Measurements from ENCODE around the gene LMBR1L.
"Not testable (repeated sequence)": the region's sequence is repeated elsewhere in the genome, so short reads cannot be mapped to it uniquely, and the experiment has no call there.

Gene LMBR1L

GRCh38 chr12:49091056-49091835 is 19.4 kb downstream of the LMBR1L start:
- Histone ChIP-seq H3K27ac (no peak overlapping the region), H3K4me3 (no peak overlapping the region)

DNA sequence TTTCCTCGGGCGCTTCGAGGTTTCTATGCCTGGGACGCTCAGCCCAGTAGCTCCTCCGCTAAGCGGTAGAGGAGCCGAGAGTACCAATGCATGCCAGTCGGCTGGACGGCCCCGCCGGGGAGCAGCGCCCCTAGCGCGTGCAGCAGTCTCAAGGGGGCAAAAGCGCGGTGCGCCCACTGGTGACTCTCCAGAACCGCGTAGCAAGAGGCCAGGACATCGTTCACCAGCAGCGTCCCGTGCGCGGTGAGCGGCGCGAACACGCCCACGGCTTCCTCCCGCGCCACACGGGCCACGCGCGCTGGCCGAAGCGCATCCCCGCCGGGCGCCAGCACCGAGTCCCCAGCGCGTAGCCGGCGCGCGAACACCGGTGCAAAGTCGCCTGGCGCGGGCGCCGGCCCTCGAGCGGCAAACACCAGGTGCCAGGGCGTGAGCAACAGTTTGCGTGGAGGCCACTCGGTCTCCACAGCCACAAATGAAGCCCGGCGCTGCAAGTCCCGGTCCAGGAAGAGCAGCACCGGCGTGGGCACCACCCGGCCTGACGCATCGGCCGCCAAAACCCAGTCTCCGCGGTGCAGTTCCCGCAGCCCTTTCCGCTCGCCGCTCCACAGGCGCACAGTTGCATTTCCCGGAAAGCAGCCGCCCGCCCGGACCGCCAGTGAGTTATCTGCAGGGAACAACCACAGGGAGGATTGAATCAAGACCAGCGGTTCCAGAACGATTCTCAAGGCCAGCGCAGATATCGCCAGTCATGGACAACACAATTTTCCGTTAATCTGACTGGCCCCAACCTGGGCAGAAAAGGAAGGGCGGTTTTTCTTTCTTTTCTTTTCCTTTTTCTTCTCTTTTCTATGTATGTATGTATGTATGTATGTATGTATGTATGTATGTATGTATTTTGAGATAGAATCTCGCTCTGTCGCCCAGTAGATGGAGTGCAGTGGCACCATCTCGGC is 20.6 kb downstream of the LMBR1L start:
- Histone ChIP-seq H3K27ac (no peak overlapping the region), H3K4me3 (peak overlapping the region; percentile 11 to 36 (median 22))

DNA sequence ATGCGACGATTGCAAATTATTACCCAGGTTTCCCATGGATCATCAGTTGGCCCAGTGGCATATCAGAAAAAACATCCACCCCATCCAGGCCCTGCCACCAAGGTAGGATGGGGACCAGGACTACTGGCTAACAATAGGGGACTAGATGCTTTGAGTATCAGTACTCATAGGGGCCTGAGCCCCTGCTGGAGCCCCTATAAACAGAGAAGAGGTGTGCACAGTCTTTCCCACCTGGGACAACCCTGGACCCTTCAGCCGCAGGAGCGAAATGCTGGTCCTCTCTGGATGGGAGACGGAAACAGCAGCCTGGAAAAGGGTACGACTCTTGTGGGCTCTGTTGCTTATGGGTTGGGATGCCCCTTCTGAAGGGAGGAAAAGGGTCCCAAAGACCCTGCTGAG is 21.7 kb downstream of the LMBR1L start:
- no peak overlapping the region for H3K4me3 ChIP-seq
- H3K27ac ChIP-seq: no peak overlapping the region

- Histone ChIP-seq H3K27ac (no peak overlapping the region), H3K4me3 (no peak overlapping the region)
These were observed 22.3 kb downstream of the LMBR1L start for GRCh38 chr12:49088150-49088931.

GRCh38 chr12:49086116-49086515 is 24.5 kb downstream of the LMBR1L start:
- no peak overlapping the region for H3K4me3 ChIP-seq
- no peak overlapping the region for H3K27ac ChIP-seq

DNA sequence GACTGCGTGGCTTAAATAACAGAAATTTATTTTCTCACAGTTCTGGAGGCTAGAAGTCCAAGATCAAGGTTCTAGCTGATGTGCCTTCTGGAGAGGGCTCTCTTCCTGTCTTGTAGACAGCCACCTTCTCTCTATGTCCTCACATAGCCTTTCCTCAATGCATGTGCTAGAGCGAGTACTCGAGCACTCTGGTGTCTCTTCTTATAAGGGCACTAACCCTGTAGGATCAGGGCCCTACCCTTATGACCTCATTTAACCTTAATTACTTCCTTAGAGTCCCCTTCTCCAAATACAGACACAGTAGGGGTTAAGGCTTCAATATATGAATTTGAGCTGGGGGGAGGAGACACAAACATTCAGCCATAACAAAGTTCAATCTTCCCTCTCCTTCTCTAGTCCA is 26.2 kb downstream of the LMBR1L start:
- H3K4me3 ChIP-seq: no peak overlapping the region
- H3K27ac ChIP-seq: no peak overlapping the region

GRCh38 chr12:49079793-49080192 is 30.9 kb downstream of the LMBR1L start:
- H3K27ac ChIP-seq: no peak overlapping the region

DNA sequence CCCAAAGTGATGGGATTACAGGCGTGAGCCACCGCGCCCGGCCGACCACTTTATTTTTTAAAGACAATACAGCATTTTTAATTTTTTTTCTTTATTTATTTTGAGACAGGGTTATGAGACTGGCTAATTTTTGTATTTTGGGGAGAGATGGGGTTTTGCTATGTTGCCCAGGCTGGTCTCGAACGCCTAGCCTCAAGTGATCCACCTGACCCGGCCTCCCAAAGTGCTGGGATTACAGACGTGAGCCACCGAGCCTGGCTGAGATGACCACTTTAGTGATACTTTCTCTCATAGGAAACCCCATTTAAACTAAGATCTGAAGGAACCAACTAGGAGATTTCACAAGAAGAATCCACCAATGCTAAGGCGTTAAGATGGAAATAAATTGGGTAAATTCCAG is 39.7 kb downstream of the LMBR1L start:
- Histone ChIP-seq H3K4me3 (no peak overlapping the region), H3K27ac (no peak overlapping the region)

More at GRCh38 chr12:49079793-49080192, 30.9 kb downstream of the LMBR1L start:
- no peak overlapping the region for H3K4me3 ChIP-seq

GRCh38 chr12:49069507-49070346 is 40.9 kb downstream of the LMBR1L start, which contains the start of gene RHEBL1:
Gene RHEBL1 (minus strand): TSS chr12:49069979. CDS start chr12:49069785, 194 bp downstream.
- peak within 1 kb of the TSS in 18 of 21 experiments; percentile 1 to 81 (median 60) for H3K27ac ChIP-seq
- H3K4me3 ChIP-seq: peak within 1 kb of the TSS; percentile 54 to 84 (median 74)

- peak overlapping the region; percentile 54 to 84 (median 74) for H3K4me3 ChIP-seq
- H3K27ac ChIP-seq: peak overlapping the region in 12 of 21 experiments; percentile 1 to 81 (median 68)
These were observed 41.7 kb downstream of the LMBR1L start for GRCh38 chr12:49068879-49069506.

GRCh38 chr12:49066120-49066519 is 44.5 kb downstream of the LMBR1L start:
- Histone ChIP-seq H3K4me3 (no peak overlapping the region), H3K27ac (no peak overlapping the region)

GRCh38 chr12:49064767-49065152 is 45.9 kb downstream of the LMBR1L start:
- Histone ChIP-seq H3K27ac (no peak overlapping the region), H3K4me3 (no peak overlapping the region)

GRCh38 chr12:49061916-49062315 is 48.7 kb downstream of the LMBR1L start:
- not testable (repeated sequence) for H3K4me3 ChIP-seq, H3K27ac ChIP-seq

GRCh38 chr12:49061157-49061650 is 49.4 kb downstream of the LMBR1L start:
- peak overlapping the region in 20 of 21 experiments; percentile 96 to 100 (median 99) for H3K27ac ChIP-seq
- H3K4me3 ChIP-seq: peak overlapping the region; percentile 76 to 97 (median 93)

DNA sequence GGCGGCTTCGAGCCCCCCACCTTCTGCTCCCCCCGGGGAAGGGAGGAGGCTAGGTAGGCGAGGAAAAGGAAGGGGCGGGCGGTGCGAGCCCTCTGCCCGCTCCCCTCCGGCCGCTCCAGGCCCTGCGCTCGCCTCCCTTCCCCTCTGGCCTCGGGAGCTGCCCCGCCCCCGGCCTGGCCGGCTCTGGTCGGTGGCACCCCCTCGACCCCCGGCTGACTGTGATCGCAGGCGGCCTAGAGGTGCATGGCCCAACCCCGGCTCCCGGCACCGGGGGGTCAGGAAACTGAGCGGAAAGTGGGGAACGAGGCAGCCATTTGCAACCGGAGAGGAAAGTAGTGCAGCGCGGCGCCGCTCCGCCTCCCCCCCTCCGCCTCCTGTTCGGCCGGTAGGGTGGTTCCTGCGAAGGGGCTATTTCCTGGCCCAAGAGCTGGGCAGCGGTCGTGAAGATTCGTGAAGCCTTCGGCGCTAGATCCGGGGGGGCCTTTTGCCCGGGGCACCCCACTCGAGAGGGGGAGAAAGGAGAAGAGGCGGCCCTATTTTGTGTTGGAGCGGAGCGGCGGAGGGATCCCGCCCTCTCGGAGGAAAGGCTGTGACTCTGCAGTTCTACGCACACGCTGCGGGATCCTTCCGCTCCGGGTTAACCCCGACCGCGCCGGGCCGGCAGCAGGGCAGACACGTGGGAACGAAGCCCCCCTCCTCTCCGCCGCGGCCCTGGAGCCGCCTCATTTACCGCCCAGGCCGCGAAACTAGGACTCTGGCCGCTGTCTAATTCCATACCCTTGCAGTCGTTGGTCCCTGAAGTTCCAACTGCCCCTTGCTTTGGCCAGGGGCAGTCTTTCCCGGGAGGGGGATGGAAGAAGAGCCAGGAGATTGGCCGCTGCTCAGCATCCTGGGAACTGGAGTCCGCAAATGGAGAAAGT is 50.1 kb downstream of the LMBR1L start, which contains the start of gene KMT2D:
Gene KMT2D, minus strand, starts transcription at position 558 of the 920 bp plus-strand sequence. CDS start 5,470 bp downstream, outside the sequence.
- H3K27ac ChIP-seq: peak within 1 kb of the TSS; percentile 96 to 100 (median 99)
- peak within 1 kb of the TSS; percentile 76 to 97 (median 93) for H3K4me3 ChIP-seq

DNA sequence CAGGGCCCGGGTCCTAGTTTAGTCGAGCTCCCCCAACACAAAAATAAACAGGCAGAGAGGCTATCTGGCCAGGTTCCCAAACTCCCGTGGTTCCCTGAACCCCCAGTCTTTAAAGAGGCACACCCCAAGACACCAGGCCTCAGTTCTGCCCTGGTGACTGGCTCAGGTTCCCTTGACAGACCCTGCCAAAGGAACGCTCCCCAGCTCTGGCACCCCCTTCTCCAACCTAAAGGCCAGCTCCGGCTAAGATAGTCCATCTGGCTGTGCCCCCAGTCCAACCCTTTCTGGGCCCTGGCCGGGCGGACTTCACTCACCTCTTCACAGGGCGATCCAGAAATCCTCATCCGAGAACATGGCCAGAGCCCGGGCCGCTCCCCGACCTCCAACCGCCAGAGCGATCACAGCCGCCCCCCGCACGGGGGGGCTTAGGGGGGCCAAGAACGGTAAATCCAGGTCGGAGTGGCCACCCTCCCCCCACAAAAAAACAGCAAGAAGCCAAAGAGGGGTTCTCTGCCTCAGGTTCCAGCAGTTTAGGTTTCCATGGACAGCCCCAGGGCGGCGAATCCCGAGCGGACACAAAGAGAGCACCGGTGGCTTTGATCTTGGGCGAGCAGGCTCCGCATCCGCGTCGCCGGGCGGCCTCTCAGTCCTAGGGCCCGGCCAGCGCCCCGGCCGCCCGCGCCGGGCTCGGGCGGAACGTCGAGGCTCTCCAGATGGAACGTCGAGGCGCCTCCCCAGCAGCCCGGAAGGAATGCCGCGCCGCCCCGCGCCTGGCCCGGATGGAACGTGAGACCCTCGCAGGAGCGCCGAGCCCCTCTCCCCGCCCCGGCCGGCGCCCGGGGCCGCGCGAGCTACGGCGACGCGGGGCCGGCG is 51.1 kb downstream of the LMBR1L start:
- Histone ChIP-seq H3K27ac (peak overlapping the region; percentile 96 to 100 (median 99)), H3K4me3 (peak overlapping the region; percentile 76 to 97 (median 93))

All from skin epidermis (tissue), 12 donors.